DOHH2 (cell line): Measurements from ENCODE around the gene EPB41.
A peak's percentile ranks its signal among the peaks of the same experiment; 100 is the strongest.

Experiments used
- CTCF ChIP-seq: fragments of 200-600 bp; sonication (generic); IDR thresholded peaks from one replicate; pipeline ENCODE4 v1.5.1; 2014; ENCODE audit warnings: antibody characterized with exemption, mild to moderate bottlenecking, low read depth, low read length; ENCODE audit not compliant: poor library complexity, severe bottlenecking
- EZH2phosphoT487 ChIP-seq: fragments of 200-600 bp; sonication (generic); IDR thresholded peaks from 2 replicates; pipeline ENCODE4 v1.6.1; 2017; ENCODE audit warnings: borderline replicate concordance, mild to moderate bottlenecking, antibody characterized with exemption, low read length, moderate library complexity, mixed read lengths

- TF ChIP-seq CTCF (peak; percentile 73), EZH2phosphoT487 (no peak)
Observed at GRCh38 chr1:29033829-29034466, 119.6 kb downstream of the EPB41 start.
